Measurements from ENCODE around the gene COL25A1. TPM values are rescaled to one million over a fixed set of nuclear protein-coding genes. Genes with fewer than 3 reads are reported as not detected.
"Not testable (repeated sequence)": the region's sequence is repeated elsewhere in the genome, so short reads cannot be mapped to it uniquely, and the experiment has no call there.

The COL25A1 gene
- total RNA-seq, 1 donor from 2014 or later: 1.00 TPM

DNA sequence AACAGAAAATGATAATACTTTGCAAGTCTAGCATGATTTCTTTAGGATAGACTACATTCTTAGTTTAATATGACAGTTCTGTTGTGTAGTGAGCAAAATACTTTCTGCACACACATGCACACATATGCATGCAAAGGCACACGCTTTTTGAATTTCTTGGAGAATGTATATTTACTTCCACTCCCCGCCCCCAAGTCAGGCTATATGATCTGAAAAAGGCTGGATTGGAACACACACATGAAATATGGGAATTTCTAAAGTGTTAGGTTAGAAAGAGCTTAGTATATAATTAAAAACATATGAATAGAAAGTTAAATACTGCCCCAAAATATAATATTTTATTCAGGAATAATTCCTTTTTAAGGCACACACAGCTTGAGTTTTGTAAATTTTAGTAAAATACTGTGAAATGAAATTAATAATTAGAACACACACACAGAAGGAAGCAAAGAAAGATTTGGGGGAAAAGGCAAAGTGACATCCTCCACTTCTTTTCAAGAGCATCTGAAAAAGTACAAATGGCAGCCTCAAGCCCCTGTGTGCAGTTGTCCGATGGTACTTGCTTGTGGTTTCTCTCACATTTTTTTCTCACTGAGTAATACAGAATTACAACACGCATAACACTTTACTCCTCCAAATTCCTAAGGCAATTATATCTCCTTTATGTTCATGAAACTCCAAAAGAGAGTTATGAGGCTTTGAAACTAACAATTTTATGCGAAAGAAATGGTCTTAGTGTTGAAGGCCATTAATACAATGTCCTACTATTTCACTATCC lies 310.7 kb downstream of the COL25A1 start:
- intact Hi-C loops (cut with DNase I): no loop called here
- DNase-seq (ENCODE audit: low spot score): no peak

DNA sequence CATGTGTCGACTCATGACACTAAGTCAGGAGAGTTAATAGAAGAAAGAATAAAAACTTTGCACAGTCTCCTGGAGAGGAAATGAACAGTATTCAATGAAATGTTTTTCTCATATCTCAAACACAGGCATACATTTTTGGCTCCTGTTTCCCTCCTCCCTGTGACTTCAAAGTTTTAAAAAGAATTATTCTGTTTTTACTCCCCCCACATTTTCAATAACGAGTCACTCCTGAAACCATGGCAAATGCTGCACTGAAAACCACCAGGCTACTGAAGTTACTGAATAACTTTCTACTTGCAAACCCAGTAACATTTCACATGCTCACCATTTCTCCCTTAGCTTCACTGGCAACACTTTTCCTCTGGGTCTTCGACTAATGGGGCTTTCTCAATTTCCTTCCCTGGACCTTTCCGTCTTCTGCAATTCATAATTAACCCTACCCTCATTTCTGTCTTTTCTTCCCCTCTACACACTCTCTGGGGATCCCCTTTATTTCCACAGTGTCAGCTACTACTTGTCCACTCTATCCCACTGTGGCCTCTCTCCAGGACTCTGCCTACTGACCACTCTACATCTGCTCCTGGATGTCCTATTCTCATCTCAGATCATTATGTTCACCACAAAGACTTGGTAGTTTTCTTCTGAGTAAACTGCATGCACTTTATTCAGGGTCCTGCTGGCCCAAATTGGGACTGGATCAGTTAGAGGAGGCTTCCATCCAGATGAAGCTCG lies 313.8 kb downstream of the COL25A1 start:
- DNase-seq (ENCODE audit: low spot score): no peak
- intact Hi-C loops (cut with DNase I): no loop called here

DNA sequence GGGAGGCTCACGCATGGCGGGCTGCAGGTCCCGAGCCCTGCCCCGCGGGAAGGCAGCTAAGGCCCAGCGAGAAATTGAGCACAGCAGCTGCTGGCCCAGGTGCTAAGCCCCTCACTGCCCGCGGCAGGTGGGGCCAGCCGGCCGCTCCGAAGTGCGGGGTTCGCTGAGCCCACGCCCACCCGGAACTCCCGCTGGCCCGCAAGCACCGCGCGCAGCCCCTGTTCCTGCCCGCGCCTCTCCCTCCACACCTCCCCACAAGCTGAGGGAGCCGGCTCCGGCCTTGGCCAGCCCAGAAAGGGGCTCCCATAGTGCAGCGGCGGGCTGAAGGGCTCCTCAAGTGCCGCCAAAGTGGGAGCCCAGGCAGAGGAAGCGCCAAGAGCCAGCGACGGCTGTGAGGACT lies 318.0 kb downstream of the COL25A1 start:
- intact Hi-C loops (cut with DNase I); DNase-seq (ENCODE audit: low spot score): not testable (repeated sequence)

DNA sequence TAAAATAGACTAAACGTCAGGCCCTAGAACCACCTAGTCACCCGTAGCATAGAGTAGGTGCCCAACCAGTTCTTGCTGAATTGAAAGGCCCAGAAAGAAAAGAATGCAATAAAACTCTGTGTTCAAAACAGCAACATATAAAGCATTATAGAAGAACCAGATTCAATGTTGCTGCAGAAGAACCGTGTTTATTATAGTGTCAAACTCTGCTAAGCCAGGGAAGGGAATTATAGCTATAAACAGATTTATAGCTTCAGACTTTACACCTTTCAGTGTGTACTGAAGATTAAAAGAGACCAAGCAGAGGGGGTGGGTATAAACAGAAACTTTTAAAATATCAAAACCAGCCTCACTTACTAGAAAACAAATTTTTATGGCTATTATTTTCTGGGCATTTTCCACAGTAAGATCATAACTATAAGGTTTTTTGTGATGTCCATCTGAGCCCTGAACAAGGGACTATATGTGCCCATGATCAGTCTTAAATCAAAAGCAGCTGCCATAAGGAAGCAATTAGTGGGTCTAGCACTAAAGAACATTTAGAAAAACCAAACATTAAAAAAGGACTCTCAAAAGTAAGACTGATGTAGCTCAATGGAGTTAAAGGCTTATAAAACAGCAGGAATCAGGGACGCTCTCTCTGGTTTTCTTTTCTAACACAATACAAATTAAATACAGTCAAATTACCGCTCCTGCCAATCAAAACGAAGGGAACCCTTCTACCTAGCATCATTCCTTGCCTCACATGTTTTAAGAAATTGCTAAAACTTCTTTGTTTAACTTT lies 319.9 kb downstream of the COL25A1 start:
- no peak for DNase-seq (ENCODE audit: low spot score)
- intact Hi-C loops (cut with DNase I): no loop called here

DNA sequence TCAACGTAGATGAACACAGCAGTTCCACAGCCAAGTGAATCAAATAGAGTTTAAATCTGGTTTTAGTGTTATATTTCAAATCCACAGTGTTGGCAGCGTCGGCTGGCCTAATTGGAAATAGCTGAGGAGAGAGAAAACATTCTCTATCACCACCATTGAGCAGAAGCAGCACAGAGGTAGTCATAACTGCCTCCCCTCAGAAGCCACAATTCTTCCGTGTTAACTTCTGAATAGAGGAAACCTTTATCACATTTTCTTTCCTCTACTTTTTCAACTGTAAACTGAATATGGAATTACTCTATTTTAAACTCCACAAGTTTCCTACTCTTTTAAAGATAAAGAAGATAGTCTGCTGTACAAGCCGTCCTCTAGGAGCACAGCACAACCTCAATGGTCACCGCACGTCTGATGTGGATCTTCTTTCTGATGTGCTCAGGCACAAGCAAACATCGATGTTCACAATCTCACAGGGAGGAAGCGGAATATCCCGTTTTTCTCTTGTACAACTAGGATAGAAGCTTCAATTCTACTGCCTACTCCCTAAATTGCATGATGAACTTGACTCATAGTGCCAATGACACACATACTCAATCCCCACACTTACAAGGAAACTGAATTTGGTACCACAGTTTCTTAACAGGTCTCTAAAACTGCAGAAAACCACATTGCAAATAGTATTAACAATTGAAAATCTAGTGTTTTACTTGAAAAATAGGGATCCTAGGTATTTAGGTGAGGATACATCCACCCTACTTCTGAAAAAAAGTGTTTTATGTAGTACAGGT lies 321.8 kb downstream of the COL25A1 start:
- intact Hi-C loops (cut with DNase I): no loop called here

DNA sequence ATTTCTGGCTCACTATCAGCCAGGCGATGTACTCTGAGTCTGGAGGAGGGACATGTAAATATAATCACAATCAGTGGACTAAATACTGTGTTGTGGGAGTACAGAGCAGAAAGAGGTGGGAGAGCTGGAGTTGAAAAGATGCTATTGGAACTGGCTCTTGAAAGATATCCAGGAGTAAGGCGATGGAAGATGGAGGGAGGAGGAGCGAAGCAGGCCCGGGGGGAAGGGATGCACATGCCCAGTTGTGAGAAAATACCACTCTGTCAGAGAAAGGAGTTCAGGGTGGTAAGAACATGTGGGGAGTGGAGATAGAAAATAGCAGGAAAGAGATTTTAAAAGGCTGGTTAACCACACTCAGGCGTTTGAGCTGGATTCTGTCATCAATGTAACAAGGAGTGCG lies 322.7 kb downstream of the COL25A1 start:
- DNase-seq (ENCODE audit: low spot score): no peak
- intact Hi-C loops (cut with DNase I): no loop called here

More for the DNA sequence above, 321.8 kb downstream of the COL25A1 start:
- no peak for DNase-seq (ENCODE audit: low spot score)

DNA sequence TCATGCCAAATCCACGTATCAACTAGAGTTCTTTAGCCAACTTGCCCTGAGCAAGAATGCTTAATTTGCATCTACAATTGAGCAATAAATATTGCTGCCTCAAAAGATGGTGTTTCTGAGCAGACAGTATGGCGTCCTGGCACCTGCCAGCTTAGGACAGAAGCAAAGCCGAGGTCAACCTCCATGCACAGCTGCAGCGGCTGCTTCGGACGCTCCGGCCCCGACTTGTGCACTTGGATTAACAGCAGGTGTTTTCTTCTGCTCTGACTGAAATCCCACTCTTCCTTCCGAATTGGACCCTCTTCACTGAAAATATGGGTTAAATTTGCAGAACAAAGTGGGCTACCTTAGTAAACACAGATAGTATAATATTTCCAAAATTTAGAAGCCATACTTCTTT lies 324.4 kb downstream of the COL25A1 start:
- intact Hi-C loops (cut with DNase I): no loop called here
- DNase-seq (ENCODE audit: low spot score): no peak

DNA sequence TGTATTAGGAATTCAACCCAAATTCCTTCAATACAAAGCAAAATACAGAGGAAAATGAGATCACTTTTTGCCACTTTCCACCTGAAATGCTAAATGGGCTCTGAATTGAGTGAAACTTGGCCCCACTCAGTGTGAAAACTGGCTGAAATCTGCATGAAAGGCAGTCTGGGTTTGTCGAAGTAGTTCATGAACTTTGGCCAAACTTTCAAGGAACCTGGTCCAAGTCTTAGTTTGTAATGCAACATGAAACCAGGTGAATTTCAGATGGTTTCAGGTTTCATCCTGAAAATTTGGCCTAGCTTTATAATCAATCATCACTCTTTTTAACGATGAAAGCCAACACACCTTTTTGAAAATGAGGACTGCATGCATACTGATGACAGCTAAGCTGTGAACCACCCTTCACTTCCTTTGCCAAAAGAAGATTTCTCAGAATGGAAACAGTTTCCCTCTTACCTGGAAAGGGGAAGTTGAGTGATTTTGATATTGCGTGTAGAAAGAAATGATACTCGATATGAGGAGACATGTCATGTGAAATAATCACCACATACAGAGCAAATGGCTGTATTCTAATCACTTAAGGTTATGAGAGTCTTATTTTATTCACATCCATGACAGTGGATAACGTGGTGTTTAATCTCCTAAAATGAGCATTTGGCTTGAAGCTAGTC lies 329.7 kb downstream of the COL25A1 start:
- intact Hi-C loops (cut with DNase I): no loop called here
- DNase-seq (ENCODE audit: low spot score): no peak

DNA sequence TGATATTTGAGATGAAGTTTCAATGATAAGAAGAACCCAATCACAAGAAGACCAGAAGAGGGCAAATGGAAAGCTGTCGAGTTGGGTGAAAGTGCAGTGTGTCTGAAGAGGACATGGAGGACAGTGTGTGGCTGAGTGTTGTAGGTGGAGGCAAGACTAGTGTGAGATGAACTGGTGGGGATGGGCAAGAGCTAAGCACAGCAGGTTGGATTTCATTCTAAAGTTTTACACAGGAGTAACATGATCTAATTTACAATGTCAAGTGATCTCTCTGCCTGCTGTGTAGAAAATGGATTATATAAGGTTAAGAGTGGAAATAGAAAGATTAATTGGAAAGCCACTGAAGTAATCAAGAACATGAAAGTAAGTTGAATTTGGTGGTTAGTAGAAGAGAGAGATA lies 331.0 kb downstream of the COL25A1 start:
- no peak for DNase-seq (ENCODE audit: low spot score)
- intact Hi-C loops (cut with DNase I): no loop called here

DNA sequence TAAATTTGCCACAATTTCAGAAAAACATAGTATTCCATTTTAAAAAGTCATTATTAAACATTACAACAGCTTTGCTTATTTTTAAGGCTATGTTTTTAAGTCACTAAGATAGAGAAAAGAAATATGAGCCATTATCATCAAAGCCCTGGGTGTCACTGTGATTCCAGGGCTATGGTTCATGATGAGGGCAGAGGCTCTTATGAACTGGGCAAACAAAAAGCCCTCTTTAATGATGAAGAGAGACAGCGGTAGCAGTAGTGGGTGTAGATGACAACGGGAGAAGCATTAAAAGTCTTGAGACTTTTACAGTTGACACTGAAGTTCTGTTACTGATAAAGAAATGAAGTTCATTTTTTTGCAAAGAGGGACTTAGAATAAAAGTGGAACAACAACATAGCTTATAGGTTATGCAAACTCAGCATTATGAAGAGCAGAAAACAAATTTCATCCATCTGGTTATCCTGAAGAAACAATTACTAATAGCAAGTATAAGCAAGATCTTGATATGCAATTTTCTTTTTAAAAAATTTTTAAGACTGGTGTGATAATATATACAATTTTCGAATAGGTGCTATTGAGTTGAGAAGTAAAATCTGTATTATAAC lies 336.9 kb downstream of the COL25A1 start:
- no peak for DNase-seq (ENCODE audit: low spot score)
- intact Hi-C loops (cut with DNase I): no loop called here

DNA sequence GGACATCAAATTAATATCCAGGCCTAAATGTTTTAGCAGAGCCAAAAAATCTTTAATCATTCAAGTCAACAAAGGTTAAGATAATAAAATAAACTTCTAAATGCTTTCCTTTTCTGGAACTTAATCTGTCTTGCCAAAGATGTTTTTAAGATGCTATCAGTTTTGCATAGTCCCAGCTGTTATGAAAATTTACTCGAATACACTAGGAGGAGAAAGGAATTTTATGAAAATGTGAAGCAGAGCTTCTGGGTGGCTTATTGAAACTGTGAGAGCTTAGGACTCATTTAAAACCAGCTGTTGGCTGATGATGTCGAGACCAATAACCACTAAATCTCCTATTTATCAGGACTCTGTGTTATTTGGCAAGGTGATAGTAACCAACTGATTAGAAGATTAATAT lies 337.4 kb downstream of the COL25A1 start:
- intact Hi-C loops (cut with DNase I): no loop called here
- DNase-seq (ENCODE audit: low spot score): no peak

DNA sequence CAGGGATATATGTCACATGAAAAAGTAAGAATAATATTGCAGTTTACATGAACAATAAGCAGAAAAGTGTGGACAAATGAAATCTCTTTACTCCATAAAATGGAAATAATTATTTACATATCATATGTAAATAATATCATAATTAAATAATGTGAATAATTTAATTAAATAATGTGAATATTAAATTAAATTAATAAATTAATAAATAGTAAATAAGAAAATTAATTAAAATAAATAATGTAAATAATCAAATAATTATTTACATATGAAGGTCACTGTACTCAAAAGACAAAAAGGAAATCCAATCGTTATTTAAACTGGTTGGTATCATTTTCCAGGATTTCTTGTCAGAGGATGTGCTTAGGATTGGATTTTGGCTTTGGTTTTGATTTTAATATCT lies 338.5 kb downstream of the COL25A1 start:
- DNase-seq (ENCODE audit: low spot score): no peak
- intact Hi-C loops (cut with DNase I): no loop called here

DNA sequence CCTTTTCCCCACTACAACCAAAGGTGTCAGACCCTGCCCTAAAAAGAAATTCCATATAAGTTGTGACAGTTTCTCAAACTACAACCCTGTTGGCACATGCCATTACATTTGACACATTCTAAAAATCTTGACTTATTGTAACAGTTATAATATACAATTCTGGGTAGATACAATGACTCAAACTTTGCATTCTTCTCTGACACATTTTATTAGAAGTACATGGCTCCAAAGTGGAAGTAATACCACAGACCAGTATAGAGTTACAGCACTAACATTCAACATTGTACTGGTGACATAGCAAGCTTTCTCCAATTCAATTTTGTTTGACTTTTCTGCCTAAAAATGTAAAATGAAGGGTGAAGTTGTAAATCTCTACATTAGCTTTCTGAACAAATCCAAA lies 343.0 kb downstream of the COL25A1 start:
- no peak for DNase-seq (ENCODE audit: low spot score)
- intact Hi-C loops (cut with DNase I): no loop called here

DNA sequence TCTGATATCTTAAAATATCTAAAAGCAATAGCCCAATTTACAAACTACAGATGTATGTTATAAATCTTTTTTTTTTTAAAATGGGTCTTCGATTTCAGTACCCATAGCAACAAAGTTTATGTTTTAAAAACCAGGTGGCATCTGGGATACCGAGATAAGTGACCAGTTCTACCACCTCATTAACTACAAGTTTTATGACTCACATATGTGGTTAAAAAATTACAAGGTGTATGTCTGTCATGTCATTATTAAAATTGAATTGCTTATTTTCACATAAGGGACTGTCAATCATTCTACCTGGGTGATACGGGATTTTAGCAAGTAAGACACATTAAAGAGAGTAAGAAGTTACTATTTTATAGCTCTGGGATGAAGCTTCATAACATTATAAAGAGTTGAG lies 347.6 kb downstream of the COL25A1 start:
- DNase-seq (ENCODE audit: low spot score): no peak
- intact Hi-C loops (cut with DNase I): no loop called here

DNA sequence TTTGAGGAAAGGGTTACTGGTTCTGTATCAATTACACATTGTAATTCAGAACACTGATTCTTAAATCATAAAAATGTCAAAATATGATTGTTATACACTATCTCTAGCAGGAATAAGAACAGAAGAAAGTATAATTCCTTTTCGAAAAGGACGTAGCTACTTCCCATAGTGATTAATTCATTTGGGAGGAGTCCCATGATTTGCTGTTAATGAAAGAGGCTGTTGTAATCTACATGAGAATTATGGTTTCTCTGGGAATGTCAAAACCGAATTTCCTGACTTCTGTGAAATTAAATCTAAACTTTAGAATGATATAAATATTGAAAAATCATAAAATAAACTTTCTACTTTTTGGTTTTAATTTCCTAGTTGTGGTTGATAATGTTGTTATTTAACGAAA lies 348.5 kb downstream of the COL25A1 start:
- no peak for DNase-seq (ENCODE audit: low spot score)
- intact Hi-C loops (cut with DNase I): no loop called here

DNA sequence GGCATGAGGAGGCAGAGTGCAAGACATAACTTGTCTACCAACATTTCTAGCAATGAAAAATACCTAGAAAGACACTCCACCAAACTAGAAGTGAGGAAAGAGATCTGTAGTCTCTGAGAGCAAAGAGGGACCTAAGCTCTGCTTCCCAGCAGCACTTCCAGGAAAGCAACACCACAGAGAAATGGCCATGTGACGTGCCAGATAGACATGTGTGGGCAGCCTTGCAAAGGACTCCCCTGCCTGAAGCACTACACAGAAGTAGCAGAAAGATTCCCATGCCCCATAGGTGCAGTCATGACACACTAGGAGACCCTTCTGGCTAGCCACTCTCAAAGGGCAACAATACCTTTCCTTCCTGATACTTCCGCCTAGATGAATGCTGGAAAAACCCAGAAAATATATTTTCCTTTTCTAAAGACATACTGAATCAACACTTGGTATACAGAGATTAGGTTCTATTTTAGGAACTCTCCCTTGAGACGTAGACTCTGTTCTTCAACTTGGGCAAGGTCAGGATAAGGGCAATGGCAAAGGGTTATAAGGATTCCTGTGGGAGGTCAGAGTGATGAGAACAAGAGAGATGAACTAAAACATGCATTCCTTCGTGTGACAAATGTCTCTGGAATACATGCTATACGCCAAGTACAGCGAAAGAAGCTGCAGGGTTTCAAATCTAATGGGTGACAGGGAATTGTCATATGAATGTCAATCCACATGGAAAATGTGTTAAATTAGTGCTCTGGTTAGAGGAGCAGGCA lies 352.1 kb downstream of the COL25A1 start:
- DNase-seq (ENCODE audit: low spot score): no peak
- intact Hi-C loops (cut with DNase I): no loop called here

DNA sequence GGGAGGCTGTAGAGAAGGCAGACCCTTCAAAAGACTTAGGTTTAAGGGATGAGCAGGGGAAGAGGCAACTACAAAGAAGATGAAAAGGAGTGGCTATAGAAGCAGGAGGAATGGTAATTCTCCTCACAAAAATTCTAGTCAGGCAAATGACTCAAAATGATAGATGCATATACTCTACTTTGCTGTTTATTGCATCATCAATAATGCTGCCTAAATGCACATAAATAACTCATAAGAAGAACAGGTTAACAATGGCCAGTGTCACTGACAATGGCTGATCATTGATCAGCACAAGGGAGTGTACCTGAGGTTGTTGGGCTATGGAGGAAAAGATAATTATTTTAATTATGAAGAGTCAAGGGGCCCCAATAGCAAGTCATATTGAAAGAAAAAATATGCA lies 354.9 kb downstream of the COL25A1 start:
- intact Hi-C loops (cut with DNase I): no loop called here
- no peak for DNase-seq (ENCODE audit: low spot score)

DNA sequence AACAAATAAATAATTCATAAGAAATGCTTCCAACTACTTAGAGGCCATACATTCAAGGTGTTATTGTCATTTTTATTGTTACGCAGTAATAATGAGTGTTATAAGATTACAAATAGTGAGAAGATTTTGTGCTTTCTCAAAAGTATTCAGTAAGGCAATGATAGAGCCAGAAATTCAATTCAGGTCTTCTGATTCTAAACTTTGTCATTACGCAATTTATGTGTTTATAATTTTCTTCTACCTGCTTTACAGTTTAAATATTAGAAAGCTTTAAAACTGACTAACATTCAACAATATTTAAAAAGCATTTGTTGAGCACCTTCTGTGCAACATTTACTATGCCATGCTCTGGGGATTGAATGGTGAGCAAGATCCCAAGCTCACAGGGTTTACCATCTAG lies 356.2 kb downstream of the COL25A1 start:
- intact Hi-C loops (cut with DNase I): no loop called here
- no peak for DNase-seq (ENCODE audit: low spot score)

Data from cardiac septum (tissue), 1 donor.